Frontal cortex (tissue), 4 donors: ENCODE measurements around the gene LMBRD2. TPM values are rescaled to one million over a fixed set of nuclear protein-coding genes. Genes with fewer than 3 reads are reported as not detected.
A peak's percentile ranks its signal among the peaks of the same experiment; 100 is the strongest.

Experiments used
- DNase-seq, 2 donors: peaks; one replicate each; pipeline ENCODE4 v3.0.0; 2012; ENCODE audit warnings: low spot score in 2 of 2
- FAIRE-seq: peaks from 2 replicates; lab custom pipeline; 2012; peaks lifted over from hg19 to GRCh38; lab: Jason Lieb, UNC
- small RNA-seq: library from RNA; depleted of rRNA; stranded (forward); fragments of <200 nt; gene quantifications from one replicate; pipeline ENCODE3, GENCODE V24; 2014
- total RNA-seq: library from RNA; depleted of rRNA; stranded (reverse); fragments of >200 nt; gene quantifications from one replicate; pipeline ENCODE4 v1.2.3, GENCODE V29; 2014
- donor health status: control.
- donor health status: control.
- donor health status: control.

The LMBRD2 gene
- total RNA-seq, 1 donor from 2014 or later: 77.9 TPM

DNA sequence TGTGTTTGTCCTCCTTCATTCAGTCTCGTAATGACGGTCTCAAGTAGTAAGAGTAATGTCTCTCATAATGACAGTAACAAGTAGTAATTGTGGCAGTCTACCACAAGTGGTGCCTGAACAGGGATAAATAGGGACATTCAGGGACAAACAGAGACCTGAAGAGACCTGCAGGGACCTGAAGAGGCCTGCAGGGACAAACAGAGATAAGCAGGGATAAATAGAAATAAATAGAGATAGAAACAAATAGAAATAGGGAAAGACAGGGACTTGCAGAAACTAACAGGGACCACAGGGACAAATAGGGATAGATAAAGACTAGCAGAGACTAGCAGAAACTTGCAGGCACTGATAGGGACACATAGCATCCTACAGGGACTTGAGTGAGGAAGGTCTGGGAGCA lies 92.9 kb downstream of the LMBRD2 start:
- no peak for FAIRE-seq
- DNase-seq: no peak

GRCh38 chr5:36057386-36057785 lies 94.3 kb downstream of the LMBRD2 start:
- no peak for FAIRE-seq
- DNase-seq: no peak

- FAIRE-seq: no peak
- no peak for DNase-seq
Observed at GRCh38 chr5:36056422-36056821, 95.3 kb downstream of the LMBRD2 start.

- FAIRE-seq (no peak), DNase-seq (no peak)
Observed at GRCh38 chr5:36055984-36056383, 95.7 kb downstream of the LMBRD2 start.

GRCh38 chr5:36054647-36055046 lies 97.0 kb downstream of the LMBRD2 start:
- FAIRE-seq (no peak), DNase-seq (no peak)

DNA sequence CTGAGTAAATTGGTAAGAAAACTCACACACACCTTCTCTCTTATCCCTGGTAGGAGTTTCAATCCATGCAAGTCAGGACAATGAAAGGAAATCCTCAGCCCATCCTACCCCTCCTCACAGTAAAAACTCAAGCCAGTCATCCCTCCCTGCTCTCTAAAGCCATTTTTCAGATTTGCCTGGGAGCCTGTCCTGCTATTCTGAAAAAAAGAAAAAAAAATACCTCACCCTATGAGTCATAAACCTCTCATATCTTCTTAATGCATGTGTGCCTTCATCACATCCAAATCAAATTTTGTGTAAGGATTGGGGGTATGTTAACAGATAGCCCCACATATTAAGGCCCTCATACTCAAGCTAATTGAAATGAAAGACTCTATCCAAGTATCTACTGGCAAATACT lies 99.1 kb downstream of the LMBRD2 start:
- FAIRE-seq (no peak), DNase-seq (no peak)

- DNase-seq (no peak), FAIRE-seq (peak; percentile 84)
Observed at GRCh38 chr5:36049949-36050348, 101.7 kb downstream of the LMBRD2 start.

Small RNA genes within 50 kb of the gene (small RNA-seq; reads per million reads assigned to genes)
- gene AC016612.1 (not detected), gene MIR580 (0.48 reads per million, percentile 37 among the genes with 10 or more reads in this experiment), gene RNU6-1305P (not detected)

Other genes starting within 250 kb of the LMBRD2 start
- gene CAPSL, start 213.3 kb downstream of the LMBRD2 start, total RNA-seq: not detected
- not detected for gene UGT3A1, start 160.5 kb downstream of the LMBRD2 start, total RNA-seq
- gene UGT3A2, start 85.0 kb downstream of the LMBRD2 start, total RNA-seq: 0.41 TPM
- 15.9 TPM for gene SKP2, start 224 bp upstream of the LMBRD2 start, total RNA-seq
- gene NADK2, start 90.0 kb upstream of the LMBRD2 start, total RNA-seq: 85.2 TPM
- gene RANBP3L, start 150.0 kb upstream of the LMBRD2 start, total RNA-seq: 10.6 TPM